EH (cell line): ENCODE data around the gene NRBF2.
"Not testable (repeated sequence)": the region's sequence is repeated elsewhere in the genome, so short reads cannot be mapped to it uniquely, and the experiment has no call there.

Experiments used
- DNase-seq: peaks from one replicate; pipeline ENCODE4 v3.0.0-alpha.2; 2015; ENCODE audit warnings: low read depth

The NRBF2 gene

DNA sequence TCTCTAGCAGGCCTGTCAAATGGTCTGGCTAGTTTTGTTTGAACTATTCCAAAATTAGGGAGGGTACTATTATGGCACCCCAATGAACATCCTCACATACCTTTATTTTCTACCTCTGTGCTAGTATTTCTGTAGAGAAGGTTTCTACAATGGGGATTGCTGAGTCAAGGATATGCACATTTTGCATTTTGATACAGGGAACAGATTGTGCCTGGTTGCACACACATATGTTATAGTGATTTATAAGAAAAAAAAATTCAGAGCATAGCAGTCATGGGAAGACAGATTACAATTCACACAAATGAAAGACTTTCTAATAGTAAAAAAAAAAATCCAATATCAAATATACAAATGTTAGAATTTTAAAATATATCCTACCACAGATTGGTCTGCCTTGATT is 14.1 kb upstream of the NRBF2 start:
- DNase-seq: no peak

DNA sequence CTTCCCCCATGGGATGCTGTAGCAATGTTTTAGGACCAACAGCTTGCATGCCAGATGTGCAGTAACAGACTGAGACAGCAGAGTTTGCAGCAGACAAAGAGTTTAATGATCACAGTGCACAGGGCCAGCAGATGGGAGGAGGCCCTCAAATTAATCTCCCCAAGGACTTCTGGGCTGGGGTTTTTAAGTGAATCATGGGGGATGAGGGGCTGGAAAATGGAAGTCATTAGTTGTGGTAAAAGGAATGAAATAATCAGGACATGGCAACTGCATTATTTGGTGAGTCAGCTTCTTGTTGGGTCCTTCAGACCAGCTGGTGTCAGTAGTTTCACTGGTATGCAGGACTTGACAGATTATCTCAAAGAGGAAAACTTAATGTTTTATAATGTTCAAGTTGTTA is 12.6 kb upstream of the NRBF2 start:
- peak; percentile 79 for DNase-seq

DNA sequence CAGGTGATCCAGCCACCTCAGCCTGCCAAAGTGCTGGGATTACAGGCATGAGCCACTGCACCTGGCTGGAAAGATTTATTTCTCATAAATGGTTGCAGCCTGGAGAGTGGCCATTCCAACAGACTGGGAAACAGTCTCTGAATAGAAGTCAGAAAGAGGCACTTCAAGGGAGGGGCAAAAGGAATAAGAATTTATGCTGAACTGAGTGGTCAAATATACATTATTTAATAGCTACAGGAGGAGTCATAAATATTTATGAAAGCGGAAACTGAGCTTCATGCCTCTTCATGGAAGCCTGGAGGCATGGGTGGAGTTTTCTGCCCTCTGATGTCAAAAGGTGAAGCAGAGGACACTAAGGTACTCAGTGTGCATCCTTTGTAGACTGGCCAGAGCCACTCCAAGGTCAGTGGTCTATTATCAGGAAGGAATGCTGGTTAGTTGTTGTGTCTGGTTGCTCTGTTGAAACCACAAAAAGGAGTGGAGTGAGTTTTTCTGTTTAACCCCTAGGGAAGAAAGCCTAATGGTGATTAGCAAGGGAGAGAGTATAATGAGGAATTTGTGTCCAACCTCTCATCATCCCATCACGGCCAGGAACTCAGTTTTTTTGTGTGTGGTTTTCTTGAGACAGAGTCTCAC is 9.3 kb upstream of the NRBF2 start:
- DNase-seq: no peak

DNA sequence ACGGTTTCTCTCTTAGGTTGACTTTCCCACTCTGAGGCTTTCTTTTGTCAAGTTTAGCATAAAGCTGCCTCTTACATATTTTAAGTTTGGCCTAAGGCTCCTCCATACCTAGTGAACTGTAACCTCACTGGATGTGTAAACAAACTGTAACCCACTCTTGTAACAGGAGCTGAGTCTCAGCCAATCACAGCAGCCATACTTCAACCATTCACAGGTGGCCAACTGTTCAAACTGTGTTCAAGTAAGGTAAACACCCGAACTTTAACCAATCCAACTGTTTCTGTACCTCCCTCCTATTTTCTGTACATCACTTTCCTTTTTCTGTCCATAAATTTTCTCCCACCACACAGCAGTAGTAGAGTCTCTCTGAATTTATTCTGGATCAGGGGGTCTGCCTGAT is 7.7 kb upstream of the NRBF2 start:
- DNase-seq: no peak

DNA sequence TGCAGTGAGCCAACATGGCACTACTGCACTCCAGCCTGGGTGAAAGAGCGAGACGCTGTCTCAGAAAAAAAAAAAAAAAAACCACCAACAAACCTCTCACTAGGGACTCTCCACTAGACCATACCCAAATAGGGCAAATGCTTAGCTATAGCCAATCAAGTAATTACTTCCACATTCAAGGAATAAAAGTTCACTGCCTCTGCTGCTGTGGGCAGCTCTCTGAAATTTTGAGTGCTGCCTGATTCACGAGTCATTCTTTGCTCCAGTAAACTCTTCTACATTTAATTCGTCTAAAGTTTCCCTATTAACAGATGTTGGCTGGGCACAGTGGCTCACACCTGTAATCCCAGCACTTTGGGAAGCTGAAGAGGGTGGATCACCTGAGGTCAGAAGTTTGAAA is 4.7 kb upstream of the NRBF2 start:
- peak; percentile 29 for DNase-seq

DNA sequence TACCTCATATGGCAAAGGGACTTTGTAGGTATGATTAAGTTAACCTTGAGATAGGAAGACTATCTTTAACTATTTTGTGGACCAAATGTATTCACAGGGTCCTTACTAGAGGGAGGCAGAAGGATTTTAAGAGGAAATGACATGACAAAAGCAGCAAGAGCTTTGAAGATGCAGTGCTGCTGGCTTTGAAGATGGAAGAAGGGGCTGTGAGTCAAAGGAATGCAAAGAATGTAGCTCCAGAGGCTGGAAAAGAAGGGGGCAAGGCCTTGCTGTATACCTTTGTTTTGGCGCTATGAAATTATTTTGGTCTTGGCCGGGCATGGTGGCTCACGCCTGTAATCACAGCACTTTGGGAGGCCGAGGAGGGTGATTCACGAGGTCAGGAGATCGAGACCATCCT is 3.2 kb upstream of the NRBF2 start:
- DNase-seq: no peak

DNA sequence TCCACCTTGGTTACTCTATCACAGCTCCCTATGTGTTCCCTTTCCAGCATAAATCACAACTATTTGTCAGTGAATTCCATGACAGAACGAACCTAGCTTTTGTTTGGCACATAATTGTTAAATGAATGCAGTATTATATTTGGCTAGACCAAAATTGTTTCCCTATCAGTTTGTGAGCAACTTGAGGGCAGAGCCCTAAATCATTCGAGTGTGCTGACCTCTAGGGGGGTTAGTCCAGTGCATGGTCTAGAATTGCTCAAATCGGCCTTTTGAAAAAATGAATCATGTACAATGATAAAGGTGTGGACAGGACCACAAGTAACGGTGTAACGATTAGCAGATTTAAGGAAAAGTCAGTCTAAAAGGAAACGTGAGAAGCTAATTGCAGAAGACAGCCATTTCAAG is 475 bp upstream of the NRBF2 start:
- no peak for DNase-seq

DNA sequence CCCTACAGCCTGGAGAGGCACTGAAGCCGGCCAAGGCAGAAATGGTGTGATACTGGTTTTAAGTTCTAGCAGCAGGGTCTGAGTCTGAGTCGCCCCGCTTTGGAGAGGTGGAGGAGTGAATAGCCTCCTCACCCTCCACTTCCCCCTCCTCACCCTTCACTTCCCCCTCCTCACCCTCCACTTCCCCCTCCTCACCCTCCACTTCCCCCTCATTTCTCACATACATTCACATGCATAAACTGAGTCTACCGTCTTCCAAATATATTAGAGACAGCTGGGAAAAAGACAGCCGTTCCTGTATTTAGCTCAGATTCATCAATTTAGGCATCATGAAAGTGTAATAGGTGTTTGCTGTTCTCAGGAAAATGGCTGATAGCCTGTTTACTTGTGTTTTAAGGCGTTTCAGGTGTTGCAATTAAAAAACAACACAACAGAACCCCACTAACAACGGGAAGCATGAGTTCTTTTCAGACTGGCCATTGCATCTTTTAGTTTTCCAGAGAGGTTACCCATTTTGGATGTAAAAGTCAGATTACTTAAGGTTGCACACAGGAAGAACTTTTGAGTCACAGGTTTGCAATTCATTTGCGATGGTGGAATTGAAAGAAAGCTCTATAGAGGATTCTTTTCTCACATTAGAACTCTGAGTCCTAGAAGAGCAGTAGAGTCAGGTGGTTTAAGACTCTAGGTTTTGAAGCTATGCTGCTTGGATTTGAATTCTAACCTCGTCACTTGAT is 861 bp downstream of the NRBF2 start:
- DNase-seq: peak; percentile 63

DNA sequence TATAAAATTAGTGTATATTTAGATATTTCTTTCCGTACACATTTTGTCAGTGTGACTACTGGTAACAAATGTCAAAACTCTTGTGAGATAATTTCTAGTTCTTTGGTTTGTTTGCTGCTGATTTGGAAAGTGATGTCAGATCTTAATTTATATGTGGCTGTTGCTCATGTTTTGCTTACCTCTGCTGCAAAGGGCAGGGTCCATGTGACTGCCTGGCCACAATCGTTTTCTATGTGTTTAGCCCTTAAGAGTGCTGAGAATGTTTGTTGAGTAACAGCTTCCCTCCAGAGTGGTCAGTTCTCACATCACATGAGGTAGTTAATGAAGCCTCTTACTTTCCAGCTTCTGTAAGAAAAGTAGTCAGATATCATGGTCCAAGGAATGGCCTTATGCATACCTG is 4.2 kb downstream of the NRBF2 start:
- peak; percentile 44 for DNase-seq

DNA sequence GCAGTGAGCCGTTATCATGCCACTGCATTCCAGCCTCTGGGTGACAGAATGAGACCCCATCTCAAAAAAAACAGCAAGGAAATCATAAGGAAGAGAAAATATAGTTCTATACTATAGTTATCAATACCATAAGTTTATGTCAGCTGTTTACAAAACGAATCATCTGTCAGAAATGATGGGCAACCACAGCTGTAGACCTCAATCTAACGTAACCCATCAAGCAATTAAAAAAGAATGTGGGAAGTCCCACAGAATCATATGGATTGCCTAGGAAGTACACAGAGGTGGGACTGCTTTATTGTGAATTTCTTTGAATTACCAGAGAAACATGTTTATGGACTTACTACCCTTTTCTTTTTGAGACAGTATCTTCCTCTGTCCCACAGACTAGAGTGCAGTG is 6.9 kb downstream of the NRBF2 start:
- DNase-seq: no peak

DNA sequence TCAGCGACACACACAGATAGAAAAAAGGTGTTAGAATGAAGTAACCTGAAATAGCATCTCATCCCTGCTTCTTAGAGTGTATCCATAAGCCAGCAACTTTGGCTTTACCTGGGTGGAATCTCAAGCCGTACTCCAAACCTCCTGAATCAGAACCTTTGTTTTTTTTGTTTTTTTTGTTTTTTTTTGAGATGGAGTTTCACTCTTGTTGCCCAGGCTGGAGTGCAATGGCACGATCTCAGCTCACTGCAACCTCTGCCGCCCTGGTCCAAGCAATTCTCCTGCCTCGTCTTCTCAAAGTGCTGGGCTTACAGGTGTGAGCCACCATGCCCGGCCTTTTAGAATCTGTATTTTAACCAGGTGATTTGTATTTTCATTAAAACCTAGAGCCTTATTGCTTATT is 9.0 kb downstream of the NRBF2 start:
- DNase-seq: no peak

DNA sequence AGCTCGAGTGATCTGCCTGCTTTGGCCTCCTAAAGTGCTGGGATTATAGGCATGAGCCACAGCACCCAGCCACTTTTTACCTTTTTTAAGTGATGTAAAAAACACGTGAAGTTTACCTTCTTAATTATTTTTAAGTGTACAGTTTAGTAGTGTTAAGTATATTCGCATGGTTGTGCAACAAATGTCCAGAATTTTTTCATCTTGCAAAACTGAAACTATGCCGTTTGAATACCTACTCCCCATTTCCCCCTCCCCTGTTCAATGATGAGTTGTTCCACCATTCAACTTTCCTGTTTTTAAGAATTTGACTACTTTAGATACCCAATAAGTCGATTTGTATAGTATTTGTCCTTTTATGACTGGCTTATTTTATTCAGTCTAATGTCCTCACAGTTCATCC is 10.9 kb downstream of the NRBF2 start:
- DNase-seq: no peak

DNA sequence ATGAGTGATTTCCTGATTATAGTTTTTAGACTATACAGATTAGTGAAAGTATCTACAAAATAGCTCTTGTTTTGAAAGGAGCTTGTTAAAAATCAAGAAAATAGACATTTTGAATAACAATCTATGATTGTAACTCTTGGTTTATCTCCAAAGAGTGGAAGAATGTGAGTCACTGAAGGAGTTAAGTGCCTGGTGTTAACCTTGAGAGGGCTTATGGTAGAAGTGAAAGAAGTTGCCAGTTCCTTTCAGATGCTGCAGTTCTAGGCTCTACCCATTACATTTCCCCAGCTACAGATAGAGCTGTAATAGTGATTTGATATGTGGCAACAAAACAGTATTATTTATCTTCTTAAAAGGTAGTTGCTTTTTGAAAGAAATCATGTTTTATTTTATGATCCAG is 12.7 kb downstream of the NRBF2 start:
- DNase-seq: peak; percentile 44

DNA sequence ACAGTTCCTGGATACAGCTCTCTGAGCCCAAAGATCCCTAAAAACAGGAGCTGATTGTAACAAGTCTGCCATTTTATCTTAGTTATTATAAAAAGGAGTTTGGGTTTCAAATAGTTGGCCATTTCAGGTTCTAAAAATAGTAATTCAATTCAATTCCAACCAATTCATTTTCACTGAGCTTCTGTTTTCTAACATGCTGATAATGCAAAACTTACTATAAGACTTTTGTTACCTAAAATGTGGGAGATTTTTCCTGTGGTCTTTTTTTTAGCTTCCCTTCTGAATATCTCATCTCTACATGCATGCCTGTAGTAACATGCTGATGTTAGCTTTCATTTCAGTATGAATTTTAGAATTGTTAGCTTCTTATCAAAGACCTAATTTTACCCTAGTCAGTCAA is 13.4 kb downstream of the NRBF2 start:
- no peak for DNase-seq

DNA sequence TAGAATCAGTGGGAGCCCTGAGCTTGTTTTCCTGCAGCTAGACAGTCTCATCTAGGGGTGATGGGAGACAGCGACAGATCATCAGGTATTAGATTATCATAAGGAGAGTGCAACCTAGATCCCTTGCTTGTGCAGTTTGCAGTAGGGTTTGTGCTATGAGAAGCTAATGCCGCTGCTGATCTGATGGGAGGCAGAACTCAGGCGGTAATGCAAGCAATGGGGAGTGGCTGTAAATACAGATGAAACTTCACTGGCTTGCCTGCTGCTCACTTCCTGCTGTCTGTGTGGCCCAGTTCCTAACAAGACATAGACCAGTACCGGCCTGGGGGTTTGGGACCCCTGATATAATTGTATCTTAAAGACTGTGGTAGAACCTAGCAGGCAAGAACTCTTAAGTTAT is 17.6 kb downstream of the NRBF2 start:
- no peak for DNase-seq

DNA sequence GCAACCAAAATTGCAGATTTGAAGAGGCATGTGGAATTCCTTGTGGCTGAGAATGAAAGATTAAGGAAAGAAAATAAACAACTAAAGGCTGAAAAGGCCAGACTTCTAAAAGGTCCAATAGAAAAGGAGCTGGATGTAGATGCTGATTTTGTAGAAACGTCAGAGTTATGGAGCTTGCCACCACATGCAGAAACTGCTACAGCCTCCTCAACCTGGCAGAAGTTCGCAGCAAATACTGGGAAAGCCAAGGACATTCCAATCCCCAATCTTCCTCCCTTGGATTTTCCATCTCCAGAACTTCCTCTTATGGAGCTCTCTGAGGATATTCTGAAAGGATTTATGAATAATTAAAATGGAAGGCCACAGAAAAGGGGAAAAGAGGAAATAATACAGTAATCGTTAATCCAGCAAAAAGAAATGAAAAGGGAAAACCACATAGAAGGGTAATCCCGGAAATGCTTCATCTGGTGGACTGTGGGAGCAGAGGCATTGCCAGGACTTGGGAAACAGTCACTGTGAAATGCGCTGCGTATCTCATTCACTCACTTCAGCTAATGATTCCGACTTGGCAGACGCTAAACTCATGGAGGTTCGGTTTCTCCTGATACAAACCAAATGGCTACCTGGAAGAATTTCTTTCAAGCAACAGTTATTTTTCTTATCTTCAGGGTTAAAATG is 20.9 kb downstream of the NRBF2 start:
- not testable (repeated sequence) for DNase-seq

DNA sequence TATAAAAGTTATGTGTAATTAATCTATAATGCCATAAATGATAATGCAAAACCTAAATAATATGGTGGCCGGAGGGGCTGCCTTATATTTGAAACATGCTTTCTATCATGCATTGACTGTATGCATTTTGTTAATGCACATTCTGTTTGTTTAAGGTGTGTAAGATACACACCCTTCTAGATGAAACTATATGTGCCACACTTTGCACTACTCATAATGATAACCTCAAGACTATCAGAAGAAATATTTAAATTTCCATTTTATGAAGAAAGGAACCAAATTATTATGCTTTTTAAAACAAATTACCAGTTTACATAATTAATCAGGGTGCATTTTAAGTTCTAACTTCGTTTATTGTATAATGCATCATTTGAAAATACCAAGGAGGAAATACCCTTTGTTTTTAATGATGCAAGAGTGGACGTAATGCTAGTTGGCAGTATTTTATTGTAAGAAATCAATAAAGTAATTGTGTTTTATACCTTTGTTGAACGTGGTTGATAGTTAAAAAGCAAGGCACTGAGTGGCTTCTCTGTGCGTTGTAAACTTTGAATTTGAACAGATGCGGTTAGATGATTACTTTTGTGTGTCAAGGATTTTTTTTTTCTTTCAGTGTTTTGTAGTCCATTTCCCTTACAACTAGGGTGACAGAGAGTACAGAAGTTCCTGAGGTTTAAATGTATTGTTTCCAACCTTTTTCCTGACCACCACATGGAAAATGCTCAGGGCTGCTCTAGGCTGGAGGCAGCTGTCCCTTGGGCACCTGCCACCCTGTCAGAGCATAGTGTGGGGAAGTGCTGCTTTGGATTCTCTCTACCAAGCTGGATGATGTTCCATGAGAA is 21.6 kb downstream of the NRBF2 start:
- DNase-seq: no peak

DNA sequence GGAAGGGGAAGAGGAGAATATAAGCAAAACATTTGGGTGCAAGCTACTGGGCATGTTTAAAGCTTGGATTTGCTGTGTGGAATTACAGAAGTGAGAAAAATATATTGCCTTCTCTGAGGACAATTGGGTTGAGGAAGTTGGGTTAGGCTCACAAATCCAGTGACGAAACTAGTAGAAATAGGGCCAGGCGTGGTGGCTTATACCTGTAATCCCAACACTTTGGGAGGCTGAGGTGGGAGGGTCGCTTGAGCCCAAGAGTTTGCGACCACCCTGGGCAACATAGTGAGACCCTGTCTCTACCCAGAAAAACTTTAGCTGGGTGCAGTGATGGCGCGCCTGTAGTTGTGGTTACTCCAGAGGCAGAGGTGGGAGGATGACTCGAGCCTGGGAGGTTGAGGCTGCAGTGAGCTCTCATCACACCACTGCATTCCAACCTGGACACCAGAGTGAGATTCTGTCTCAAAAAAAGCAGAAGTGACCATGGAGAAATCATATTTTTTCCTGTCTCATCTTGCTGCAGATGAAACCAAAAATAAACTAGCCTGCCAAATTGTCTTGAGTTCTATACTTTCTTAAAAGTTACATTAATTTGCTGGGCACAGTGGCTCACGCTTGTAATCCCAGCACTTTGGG is 22.4 kb downstream of the NRBF2 start:
- no peak for DNase-seq

DNA sequence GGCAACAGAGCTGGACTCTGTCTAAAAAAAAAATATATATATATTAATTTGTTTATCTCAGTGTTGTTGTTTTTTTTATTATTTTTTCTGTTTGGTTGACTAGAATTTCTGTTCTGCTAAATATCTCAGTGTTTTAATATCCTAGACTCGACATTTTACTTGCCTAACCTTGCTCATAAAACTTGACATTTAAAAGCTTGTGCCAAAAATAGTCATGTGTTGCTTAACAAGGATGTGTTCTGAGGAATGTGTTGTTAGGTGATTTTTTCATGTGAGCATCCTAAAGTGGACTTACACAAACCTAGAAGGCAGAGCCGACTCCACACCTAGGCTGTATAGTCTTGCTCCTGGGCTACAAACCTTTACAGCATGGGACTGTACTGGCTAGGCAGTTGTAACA is 23.1 kb downstream of the NRBF2 start:
- peak; percentile 54 for DNase-seq

DNA sequence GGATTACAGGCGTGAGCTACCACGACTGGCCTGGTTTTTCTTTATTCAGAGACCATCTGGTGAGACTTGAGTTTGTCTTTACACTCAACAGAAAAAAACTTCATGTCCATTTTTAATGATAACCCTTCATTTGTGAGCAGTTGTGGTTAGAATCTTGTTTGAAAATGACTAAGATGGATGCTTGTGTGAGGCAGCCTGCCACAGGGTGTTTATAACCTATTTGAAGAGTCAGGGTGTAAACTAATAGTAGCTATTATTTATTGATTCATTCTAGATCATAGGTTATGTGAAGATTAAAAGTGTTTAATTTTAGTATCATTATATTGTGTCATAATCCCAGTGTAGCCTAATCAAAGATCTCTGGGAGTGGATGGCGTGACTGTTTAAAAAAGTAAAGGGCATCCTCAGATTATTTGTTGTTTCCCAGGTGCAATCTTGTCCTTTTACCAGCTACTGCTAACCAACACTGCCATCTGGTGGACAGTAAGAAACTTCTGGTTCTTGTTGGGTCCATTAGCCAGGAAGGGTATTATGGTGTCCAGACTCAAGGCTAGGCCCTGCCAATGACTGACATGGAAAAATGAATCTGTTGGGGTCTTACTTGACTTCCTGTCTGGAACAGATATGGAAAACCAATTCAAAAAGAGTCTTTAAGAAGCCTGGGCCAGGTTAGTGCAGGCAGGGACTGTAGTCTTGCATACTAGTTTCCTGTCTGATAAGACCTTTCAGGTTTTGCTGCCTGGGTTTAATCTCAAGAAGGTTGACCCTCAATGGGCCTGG is 24.9 kb downstream of the NRBF2 start:
- peak; percentile 84 for DNase-seq

DNA sequence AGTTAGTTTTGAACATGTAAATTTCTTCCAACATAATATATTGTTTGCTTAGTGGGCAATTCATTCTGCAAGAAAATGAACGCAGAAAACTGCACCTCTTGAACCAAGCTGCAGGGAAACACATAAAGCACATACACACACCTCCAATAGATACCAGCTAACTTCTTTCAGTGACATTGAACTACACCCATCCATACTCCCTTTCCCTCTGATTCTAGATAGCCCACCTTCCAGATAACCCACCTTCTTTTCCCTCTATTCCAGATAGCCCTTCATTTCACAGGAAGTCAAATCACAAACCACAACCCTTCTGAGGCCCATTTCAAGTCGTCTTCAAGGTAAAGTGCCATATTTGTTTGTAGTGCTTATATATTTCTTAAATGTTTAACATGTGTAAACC is 28.5 kb downstream of the NRBF2 start:
- DNase-seq: no peak
